SK-N-SH treated with all-trans-retinoic acid at 6 μM for 48 hours (cell line): ENCODE measurements around the gene C9orf43.

Experiments used
- CREB5 ChIP-seq: fragments of 250-450 bp; sonication (Bioruptor Pico); IDR thresholded peaks from 2 replicates; pipeline ENCODE4 v1.5.1; 2020; ENCODE audit warnings: low read depth, mild to moderate bottlenecking, moderate library complexity
- CSDC2 ChIP-seq: fragments of 250-450 bp; sonication (Bioruptor Pico); IDR thresholded peaks from 2 replicates; pipeline ENCODE4 v1.5.0; 2020; ENCODE audit warnings: mild to moderate bottlenecking, moderate library complexity
- ESRRG ChIP-seq: fragments of 250-450 bp; sonication (Bioruptor Pico); IDR thresholded peaks from 2 replicates; pipeline ENCODE4 v1.6.1; 2021; ENCODE audit warnings: mild to moderate bottlenecking
- POU6F1 ChIP-seq: fragments of 250-450 bp; sonication (Bioruptor Pico); IDR thresholded peaks from 2 replicates; pipeline ENCODE4 v1.8.0; 2021; ENCODE audit warnings: low read depth, mild to moderate bottlenecking, moderate library complexity, borderline replicate concordance
- SNAI2 ChIP-seq: fragments of 250-450 bp; sonication (Bioruptor Pico); IDR thresholded peaks from 2 replicates; pipeline ENCODE4 v1.5.0; 2020; ENCODE audit warnings: mild to moderate bottlenecking, moderate library complexity
- TOX ChIP-seq: fragments of 250-450 bp; sonication (Bioruptor Pico); IDR thresholded peaks from 2 replicates; pipeline ENCODE4 v1.8.0; 2021; ENCODE audit warnings: mild to moderate bottlenecking, moderate library complexity, borderline replicate concordance
- TF ChIP-seq, protein P1 (sequence below): fragments of 250-450 bp; sonication (Bioruptor Pico); IDR thresholded peaks from 2 replicates; pipeline ENCODE4 v1.8.0; 2020; ENCODE audit warnings: mild to moderate bottlenecking, moderate library complexity, borderline replicate concordance

DNA sequence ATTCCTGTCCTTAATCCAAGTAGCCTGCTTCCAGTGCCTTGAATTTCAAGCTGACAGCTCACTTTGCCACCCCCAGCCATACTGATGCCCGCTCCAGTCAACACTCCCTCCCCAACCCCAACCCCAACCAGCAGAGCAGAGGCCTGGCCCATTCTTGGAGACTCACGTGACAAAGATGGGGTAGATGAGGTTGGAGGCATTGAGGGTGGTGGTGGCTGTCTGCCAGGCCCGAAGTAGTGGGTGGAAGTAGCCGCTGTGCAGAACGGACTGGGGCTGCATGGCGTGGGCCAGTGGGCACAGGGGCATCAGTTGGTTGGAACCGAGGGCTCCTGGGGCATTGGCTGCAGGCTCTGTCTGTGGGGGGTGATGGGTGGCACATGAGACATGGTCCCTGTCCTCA, 17.3 kb upstream of the C9orf43 start:
- TF ChIP-seq SNAI2 (CRISPR knock-in tag) (no peak), CREB5 (CRISPR knock-in tag) (no peak), CSDC2 (CRISPR knock-in tag) (no peak), POU6F1 (CRISPR knock-in tag) (no peak), ESRRG (CRISPR knock-in tag) (no peak), TOX (CRISPR knock-in tag) (no peak)
- TF ChIP-seq, protein P1, sequence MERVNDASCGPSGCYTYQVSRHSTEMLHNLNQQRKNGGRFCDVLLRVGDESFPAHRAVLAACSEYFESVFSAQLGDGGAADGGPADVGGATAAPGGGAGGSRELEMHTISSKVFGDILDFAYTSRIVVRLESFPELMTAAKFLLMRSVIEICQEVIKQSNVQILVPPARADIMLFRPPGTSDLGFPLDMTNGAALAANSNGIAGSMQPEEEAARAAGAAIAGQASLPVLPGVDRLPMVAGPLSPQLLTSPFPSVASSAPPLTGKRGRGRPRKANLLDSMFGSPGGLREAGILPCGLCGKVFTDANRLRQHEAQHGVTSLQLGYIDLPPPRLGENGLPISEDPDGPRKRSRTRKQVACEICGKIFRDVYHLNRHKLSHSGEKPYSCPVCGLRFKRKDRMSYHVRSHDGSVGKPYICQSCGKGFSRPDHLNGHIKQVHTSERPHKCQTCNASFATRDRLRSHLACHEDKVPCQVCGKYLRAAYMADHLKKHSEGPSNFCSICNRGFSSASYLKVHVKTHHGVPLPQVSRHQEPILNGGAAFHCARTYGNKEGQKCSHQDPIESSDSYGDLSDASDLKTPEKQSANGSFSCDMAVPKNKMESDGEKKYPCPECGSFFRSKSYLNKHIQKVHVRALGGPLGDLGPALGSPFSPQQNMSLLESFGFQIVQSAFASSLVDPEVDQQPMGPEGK: no peak
